Thyroid gland (tissue), 4 donors: ENCODE data around the gene SUN1.

Experiments used
- POLR2A ChIP-seq, 2 donors: fragments of 450-650 bp; IDR thresholded peaks; one replicate each; pipeline ENCODE4 v1.6.1; 2017; ENCODE audit warnings: antibody characterized with exemption in 2 of 2, mild to moderate bottlenecking in 2 of 2, moderate library complexity in 1 of 2
- TF ChIP-seq, protein P1 (sequence below), 6 experiments: fragments of 200-600 bp in 3 of 6; fragments of 450-650 bp in 3 of 6; sonication (generic) in 3 of 6; IDR thresholded peaks; one replicate each; pipeline ENCODE4 v1.5.1; 2016 to 2019; ENCODE audit warnings: antibody characterized with exemption in 6 of 6, mild to moderate bottlenecking in 2 of 6, inconsistent platforms in 1 of 6, moderate library complexity in 1 of 6

DNA sequence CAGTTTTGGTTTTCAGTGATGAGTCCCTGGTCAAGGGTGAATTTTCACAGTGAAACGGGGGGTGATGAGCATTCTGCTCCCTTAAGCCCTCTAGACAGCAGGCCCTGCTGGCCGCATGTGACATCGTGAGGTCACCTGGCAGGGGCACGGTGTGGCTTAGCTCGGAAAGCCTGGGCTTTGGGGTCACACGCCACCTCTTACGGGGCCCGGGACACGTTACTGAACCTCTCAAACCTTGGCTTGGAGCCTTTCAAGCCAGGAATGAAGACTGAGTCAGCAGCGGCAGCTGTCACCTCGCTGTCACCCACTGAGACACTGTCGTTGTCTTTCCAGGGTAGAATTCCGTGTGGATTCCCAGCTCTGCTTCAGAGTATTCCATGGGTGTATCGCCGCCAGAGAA lies 48.2 kb downstream of the SUN1 start:
- TF ChIP-seq POLR2A (IDR thresholded peaks at IDR 0.05) = no peak
- TF ChIP-seq, protein P1, sequence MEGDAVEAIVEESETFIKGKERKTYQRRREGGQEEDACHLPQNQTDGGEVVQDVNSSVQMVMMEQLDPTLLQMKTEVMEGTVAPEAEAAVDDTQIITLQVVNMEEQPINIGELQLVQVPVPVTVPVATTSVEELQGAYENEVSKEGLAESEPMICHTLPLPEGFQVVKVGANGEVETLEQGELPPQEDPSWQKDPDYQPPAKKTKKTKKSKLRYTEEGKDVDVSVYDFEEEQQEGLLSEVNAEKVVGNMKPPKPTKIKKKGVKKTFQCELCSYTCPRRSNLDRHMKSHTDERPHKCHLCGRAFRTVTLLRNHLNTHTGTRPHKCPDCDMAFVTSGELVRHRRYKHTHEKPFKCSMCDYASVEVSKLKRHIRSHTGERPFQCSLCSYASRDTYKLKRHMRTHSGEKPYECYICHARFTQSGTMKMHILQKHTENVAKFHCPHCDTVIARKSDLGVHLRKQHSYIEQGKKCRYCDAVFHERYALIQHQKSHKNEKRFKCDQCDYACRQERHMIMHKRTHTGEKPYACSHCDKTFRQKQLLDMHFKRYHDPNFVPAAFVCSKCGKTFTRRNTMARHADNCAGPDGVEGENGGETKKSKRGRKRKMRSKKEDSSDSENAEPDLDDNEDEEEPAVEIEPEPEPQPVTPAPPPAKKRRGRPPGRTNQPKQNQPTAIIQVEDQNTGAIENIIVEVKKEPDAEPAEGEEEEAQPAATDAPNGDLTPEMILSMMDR (IDR thresholded peaks at IDR 0.05) = no peak
